ENCODE data around the gene ZNF138. TPM values are rescaled to one million over a fixed set of nuclear protein-coding genes. Genes with fewer than 3 reads are reported as not detected.

Gene ZNF138
- total RNA-seq, 1 donor, result 3.9 TPM

DNA sequence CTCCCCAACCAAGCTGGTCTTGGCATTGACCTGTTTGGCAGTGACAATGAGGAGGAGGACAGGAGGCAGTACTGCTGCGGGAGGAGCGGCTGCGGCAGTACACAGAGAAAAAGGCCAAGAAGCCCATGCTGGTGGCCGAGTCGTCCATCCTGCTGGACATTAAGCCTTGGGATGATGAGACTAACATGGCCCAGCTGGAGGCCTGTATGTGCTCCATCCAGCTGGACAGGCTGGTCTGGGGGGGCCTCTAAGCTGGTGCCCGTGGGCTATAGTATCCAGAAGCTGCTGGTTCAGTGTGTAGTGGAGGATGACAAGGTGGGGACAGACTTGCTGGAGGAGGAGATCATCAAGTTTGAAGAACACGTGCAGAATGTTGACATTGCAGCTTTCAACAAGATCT is 69.7 kb downstream of the ZNF138 start:
- no peak for DNase-seq (ENCODE audit: low read depth)
- H3K4me3 ChIP-seq (ENCODE audit: low read depth, low read length), result no peak overlapping the region
- TF ChIP-seq, protein P1, sequence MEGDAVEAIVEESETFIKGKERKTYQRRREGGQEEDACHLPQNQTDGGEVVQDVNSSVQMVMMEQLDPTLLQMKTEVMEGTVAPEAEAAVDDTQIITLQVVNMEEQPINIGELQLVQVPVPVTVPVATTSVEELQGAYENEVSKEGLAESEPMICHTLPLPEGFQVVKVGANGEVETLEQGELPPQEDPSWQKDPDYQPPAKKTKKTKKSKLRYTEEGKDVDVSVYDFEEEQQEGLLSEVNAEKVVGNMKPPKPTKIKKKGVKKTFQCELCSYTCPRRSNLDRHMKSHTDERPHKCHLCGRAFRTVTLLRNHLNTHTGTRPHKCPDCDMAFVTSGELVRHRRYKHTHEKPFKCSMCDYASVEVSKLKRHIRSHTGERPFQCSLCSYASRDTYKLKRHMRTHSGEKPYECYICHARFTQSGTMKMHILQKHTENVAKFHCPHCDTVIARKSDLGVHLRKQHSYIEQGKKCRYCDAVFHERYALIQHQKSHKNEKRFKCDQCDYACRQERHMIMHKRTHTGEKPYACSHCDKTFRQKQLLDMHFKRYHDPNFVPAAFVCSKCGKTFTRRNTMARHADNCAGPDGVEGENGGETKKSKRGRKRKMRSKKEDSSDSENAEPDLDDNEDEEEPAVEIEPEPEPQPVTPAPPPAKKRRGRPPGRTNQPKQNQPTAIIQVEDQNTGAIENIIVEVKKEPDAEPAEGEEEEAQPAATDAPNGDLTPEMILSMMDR (IDR thresholded peaks at IDR 0.05; ENCODE audit: insufficient read depth, low read depth, low read length), result no peak

DNA sequence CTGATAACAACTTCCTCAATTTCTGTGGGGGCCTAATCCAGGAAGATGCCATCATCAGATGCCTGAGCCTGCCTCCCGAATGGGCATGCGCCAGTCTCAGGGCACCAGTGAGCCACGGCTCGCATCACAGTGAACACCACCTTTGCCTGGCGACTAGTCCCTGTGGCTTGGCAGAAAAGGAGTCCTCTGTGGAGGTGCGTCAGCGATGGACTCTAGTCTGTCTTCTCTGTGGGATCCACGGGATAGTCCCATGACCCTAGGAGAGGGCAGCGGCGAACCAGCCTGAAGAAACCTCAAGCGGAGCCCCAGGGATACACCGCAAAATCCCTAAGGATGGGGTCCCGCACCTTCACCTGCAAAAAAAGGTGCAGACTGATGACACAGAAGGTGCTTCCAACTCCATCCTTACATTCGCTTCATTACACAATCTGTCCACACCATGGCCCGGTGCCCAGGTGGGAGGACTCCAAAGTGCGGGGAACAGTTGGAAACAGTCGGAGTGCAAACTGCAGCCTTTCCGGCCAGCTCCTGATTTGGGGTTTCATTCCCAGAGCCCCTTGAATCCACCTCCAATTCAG is 73.7 kb downstream of the ZNF138 start:
- TF ChIP-seq, protein P1 (IDR thresholded peaks at IDR 0.05; ENCODE audit: insufficient read depth, low read depth, low read length), result no peak
- no peak overlapping the region for H3K4me3 ChIP-seq (ENCODE audit: low read depth, low read length)
- DNase-seq (ENCODE audit: low read depth), result no peak

DNA sequence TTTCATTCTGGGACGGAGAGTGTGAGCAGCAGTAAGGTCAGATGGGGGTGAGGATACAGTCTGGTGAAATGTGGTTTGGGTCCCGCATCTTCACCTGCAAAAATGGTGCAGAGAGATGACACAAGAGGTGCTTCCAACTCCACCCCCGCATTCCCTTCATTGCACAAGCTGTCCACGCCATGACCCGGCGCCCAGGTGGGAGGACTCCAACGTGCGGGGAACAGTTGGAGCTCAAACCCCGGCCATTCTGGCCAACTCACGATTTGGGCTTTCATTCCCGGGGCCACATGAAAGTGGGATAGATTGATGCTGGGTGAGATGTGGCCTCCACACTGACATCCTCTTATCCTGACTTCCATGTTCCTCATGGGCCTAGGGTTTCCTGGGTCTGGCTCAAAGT is 74.3 kb downstream of the ZNF138 start:
- no peak for DNase-seq (ENCODE audit: low read depth)
- TF ChIP-seq, protein P1 (IDR thresholded peaks at IDR 0.05; ENCODE audit: insufficient read depth, low read depth, low read length), result no peak
- no peak overlapping the region for H3K4me3 ChIP-seq (ENCODE audit: low read depth, low read length)

DNA sequence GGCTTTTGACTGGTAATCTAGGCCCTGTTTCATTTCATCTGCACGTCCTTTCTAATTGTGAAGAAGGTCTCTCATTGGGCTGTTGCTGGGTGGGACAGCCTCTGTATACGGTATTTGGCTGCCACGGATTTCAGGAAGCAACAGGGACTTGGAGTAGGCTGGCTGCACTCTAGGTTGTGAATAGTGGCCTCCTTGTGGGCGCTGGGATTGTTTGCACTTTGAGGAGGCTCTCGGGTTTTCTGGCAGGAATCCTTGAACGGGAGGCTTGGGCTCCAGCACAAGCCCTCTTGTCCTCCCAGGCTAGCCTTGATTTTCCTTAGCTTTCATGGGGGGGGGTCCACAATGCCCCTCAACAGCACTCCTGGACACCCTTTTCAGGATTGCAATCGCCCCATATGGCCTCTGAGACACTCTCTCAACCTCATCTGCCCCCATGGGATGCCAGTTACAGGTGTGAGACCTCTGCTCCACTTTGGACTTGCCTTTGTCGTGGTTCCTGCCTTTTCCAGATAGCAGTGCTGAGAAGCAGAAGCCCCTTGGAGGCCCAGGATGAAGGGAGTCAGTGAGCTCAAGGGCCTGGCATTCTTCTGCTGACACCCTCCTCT is 75.0 kb downstream of the ZNF138 start:
- no peak for DNase-seq (ENCODE audit: low read depth)
- no peak overlapping the region for H3K4me3 ChIP-seq (ENCODE audit: low read depth, low read length)
- TF ChIP-seq, protein P1 (IDR thresholded peaks at IDR 0.05; ENCODE audit: insufficient read depth, low read depth, low read length), result no peak

DNA sequence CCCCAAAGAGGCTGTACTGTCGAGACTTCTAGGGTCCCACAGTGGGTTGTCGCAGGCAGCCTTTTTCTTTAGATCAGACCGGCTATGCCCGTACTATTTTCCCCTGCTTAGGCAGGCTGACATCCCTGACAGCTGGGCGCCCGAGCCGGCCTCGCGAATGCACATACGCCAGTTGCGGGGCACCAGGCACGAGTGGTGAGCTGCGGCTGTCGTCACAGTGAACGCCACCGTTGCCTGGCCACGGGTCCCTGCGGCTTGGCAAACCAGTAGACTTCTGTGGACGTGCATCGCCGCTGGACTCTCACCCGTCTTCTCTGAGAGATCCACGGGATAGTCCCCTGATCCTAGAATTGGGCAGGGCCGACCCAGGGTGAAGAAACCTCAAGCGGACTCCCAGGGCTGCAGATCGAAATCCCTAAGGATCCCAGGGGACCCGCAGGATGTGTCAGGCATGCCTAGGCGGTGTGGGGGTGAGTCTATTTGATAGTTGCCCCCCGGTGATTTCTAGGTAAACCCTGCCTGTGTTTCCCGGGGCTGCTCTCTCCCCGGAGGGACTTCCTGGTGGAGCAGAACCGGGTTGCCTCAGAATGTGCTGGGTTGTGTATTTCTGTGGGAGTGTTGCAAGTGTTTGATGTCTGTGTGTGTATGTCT is 75.8 kb downstream of the ZNF138 start:
- no peak for DNase-seq (ENCODE audit: low read depth)
- H3K4me3 ChIP-seq (ENCODE audit: low read depth, low read length), result no peak overlapping the region
- TF ChIP-seq, protein P1 (IDR thresholded peaks at IDR 0.05; ENCODE audit: insufficient read depth, low read depth, low read length), result no peak

DNA sequence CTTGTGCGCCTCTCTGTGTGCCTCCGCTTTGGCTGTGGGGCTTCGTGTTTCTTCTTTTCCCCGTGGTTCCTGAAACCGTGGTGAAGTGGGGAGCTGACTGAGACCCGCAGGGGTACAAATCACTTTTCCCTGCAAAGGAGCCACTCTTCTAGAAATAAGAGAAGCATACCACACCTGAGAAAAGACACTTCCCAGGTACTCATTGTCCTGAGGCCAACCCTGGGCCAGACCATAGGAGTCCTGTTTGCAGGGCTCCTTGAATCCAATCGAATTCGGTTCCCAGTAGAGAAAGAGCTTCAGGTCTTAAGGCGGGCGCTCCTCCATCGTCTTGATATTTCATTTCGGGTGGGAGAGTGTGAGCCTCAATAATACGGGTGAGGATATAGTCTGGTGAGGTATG is 76.4 kb downstream of the ZNF138 start:
- TF ChIP-seq, protein P1 (IDR thresholded peaks at IDR 0.05; ENCODE audit: insufficient read depth, low read depth, low read length), result no peak
- H3K4me3 ChIP-seq (ENCODE audit: low read depth, low read length), result no peak overlapping the region
- DNase-seq (ENCODE audit: low read depth), result no peak

Measured in fibroblast of villous mesenchyme (primary cell).